Measurements from ENCODE around the gene RAB3IL1. TPM values are rescaled to one million over a fixed set of nuclear protein-coding genes. Genes with fewer than 3 reads are reported as not detected.

Gene RAB3IL1
- total RNA-seq, 1 donor from 2014 or later, result 9.5 TPM

- Histone ChIP-seq H3K4me1 (peaks cover 68% of the 10 kb centered on the region), H3K27ac (replicated peaks) (peak overlapping the region; percentile 98), H3K36me3 (no peaks in the 10 kb centered on the region), H3K4me3 (peak overlapping the region; percentile 98), H3K27me3 (ENCODE audit: low read depth) (no peaks in the 10 kb centered on the region), H3K9me3 (replicated peaks) (no peaks in the 10 kb centered on the region)
- intact Hi-C loops (cut with micrococcal nuclease), result loop anchor here (10.0 kb wide), 1 partner anchor 95 kb away; the partner anchor contains the start of genes FEN1 and TMEM258
- no peak for TF ChIP-seq CTCF (IDR thresholded peaks at IDR 0.05; ENCODE audit: borderline replicate concordance)
- no peak for DNase-seq
These were observed 27.5 kb downstream of the RAB3IL1 start for GRCh38 chr11:61889831-61890230.

GRCh38 chr11:61888590-61888989 is 28.8 kb downstream of the RAB3IL1 start:
- no peak for DNase-seq
- peak overlapping the region; percentile 23 for H3K4me3 ChIP-seq
- H3K4me1 ChIP-seq, result peaks cover 81% of the 10 kb centered on the region

GRCh38 chr11:61887839-61888494 is 29.4 kb downstream of the RAB3IL1 start:
- Histone ChIP-seq H3K4me1 (peaks cover 87% of the 10 kb centered on the region), H3K36me3 (no peaks in the 10 kb centered on the region), H3K27ac (replicated peaks) (peak overlapping the region; percentile 98), H3K9me3 (replicated peaks) (no peaks in the 10 kb centered on the region), H3K4me3 (peak overlapping the region; percentile 23), H3K27me3 (ENCODE audit: low read depth) (no peaks in the 10 kb centered on the region)
- DNase-seq, result peak; percentile 87
- no peak for TF ChIP-seq CTCF (IDR thresholded peaks at IDR 0.05; ENCODE audit: borderline replicate concordance)
- intact Hi-C loops (cut with micrococcal nuclease), result no loop called here

More at GRCh38 chr11:61888590-61888989, 28.8 kb downstream of the RAB3IL1 start:
- Histone ChIP-seq H3K27me3 (ENCODE audit: low read depth) (no peaks in the 10 kb centered on the region), H3K36me3 (no peaks in the 10 kb centered on the region), H3K27ac (replicated peaks) (peak overlapping the region; percentile 98), H3K9me3 (replicated peaks) (no peaks in the 10 kb centered on the region)
- no peak for TF ChIP-seq CTCF (IDR thresholded peaks at IDR 0.05; ENCODE audit: borderline replicate concordance)
- intact Hi-C loops (cut with micrococcal nuclease), result no loop called here

GRCh38 chr11:61886643-61887042 is 30.7 kb downstream of the RAB3IL1 start:
- Histone ChIP-seq H3K27ac (replicated peaks) (peak overlapping the region; percentile 98), H3K4me3 (no peak overlapping the region), H3K27me3 (ENCODE audit: low read depth) (no peaks in the 10 kb centered on the region), H3K9me3 (replicated peaks) (no peaks in the 10 kb centered on the region), H3K4me1 (peaks cover 95% of the 10 kb centered on the region), H3K36me3 (no peaks in the 10 kb centered on the region)
- intact Hi-C loops (cut with micrococcal nuclease), result no loop called here
- DNase-seq, result no peak
- TF ChIP-seq CTCF (IDR thresholded peaks at IDR 0.05; ENCODE audit: borderline replicate concordance), result no peak

GRCh38 chr11:61885784-61886580 is 31.4 kb downstream of the RAB3IL1 start:
- Histone ChIP-seq H3K9me3 (replicated peaks) (no peaks in the 10 kb centered on the region), H3K27ac (replicated peaks) (peak overlapping the region; percentile 98), H3K27me3 (ENCODE audit: low read depth) (no peaks in the 10 kb centered on the region), H3K4me3 (no peak overlapping the region), H3K4me1 (peaks cover 99% of the 10 kb centered on the region), H3K36me3 (no peaks in the 10 kb centered on the region)
- intact Hi-C loops (cut with micrococcal nuclease), result no loop called here
- DNase-seq, result no peak
- TF ChIP-seq CTCF (IDR thresholded peaks at IDR 0.05; ENCODE audit: borderline replicate concordance), result no peak

Data from left ventricle myocardium inferior (tissue), 1 donor.